ENCODE measurements around the gene NCR2.
"Not testable (repeated sequence)": the region's sequence is repeated elsewhere in the genome, so short reads cannot be mapped to it uniquely, and the experiment has no call there.

NCR2 gene, protein sequence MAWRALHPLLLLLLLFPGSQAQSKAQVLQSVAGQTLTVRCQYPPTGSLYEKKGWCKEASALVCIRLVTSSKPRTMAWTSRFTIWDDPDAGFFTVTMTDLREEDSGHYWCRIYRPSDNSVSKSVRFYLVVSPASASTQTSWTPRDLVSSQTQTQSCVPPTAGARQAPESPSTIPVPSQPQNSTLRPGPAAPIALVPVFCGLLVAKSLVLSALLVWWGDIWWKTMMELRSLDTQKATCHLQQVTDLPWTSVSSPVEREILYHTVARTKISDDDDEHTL

GRCh38 chr6:41335296-41335695, at the start of gene NCR2:
NCR2 (plus strand) TSS chr6:41335608; CDS start chr6:41335877, 269 bp downstream.
- FAIRE-seq = no peak

GRCh38 chr6:41286544-41287346, 48.7 kb upstream of the NCR2 start, which contains the start of gene TREM1:
TREM1 (minus strand) TSS chr6:41286682; CDS start chr6:41286655, 27 bp downstream.
- FAIRE-seq = no peak

- peak; percentile 45 for FAIRE-seq
Observed at GRCh38 chr6:41288030-41288753, 47.2 kb upstream of the NCR2 start.

DNA sequence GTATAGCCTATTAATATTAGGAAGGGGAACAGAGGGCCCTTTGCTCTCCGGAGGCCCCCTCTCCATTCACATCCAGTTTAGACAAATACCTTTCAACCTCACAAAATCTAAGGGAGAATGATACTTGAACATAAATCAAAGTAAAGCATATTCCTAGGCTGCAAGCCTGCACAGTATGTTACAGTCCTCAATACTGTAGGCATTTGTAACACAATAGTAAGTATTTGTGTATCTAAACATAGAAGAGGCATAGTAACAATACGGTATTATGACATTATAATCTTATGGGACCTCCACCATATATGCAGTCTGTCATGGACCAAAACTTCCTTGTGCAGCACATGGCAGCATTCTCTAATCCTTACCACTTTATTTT, 46.7 kb upstream of the NCR2 start:
- no peak for FAIRE-seq

DNA sequence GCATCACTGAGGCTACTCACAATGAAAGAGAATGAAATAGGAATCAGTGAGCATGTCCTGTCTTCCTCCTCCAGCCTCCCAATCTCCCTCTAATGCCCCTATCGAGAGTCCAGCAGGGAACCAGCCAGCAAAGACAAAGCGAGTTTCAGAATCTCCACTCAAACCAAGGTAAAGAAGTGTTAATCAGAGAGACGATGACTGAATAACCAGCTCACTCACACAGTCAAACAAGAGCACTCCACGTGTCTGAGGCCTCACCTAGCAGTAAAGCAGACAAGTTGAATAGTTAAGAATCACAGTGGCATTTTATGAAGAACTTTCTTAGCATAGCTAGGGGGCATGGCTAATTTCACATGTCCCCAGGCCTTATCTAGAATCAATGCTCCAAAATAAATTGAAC, 45.6 kb upstream of the NCR2 start:
- FAIRE-seq = no peak

DNA sequence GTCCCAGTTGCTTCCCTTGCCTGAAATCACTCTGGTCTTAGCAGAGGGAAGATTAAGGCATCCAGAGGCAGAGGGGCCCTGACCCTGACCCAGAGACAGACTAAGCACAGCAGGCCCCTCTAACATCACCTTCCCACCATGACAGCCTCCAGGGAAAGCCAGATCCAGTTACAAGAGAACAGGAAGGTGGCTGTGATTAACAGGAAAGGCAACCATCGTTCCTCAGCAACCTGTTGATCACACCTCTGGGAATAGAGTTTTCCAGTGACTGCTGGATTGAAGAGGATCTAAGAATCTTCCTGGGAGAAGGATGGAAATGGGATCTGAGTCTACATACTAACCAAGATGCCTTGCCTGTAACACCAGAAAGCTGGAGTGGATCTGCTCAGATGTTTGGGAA, 43.7 kb upstream of the NCR2 start:
- FAIRE-seq = no peak

DNA sequence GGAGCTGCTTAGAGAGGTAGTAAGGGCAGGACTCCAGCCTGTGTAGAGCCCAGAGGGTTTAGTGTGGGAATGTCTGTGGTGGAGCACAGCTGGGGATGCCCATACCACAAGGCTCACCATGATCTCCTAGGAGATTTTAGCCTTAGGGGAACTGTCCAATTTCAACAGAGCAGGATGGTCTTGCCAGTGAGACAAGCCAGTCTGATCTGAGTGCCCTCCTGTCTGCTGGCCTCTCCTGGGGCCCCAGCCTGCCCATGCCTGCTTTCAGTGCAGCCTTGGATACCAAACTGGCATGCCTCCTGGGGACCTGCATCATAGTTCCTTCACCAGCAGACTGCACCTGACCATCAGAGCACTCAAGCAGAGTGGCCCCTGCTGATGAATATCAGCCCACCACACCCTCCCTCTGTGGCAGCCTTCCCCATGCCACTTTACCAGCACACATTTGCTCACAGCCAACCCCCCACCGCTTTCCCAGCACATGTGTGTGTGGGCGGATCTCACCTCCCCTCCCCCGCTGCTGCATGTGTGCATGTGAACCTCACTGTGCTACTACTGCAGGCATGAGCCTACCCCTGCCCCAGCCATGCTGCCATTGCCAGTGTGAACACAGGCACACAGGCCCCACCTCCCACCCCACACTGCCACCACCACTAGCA, 41.1 kb upstream of the NCR2 start:
- no peak for FAIRE-seq

DNA sequence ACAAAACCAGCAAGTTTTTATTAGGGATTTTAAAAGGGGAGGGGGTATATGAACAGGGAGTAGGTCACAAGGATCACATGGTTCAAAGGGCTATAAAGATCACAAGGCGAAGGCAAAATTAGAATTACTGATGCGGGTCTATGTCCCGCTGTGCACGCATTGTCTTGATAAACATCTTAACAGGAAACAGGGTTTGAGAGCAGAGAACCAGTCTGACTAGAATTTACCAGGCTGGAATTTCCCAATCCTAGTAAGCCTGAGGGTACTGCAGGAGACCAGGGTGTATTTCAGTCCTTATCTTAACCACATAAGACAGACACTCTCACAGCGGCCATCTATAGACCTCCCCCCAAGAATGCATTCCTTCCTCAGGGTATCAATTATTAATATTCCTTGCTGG, 38.2 kb upstream of the NCR2 start:
- FAIRE-seq = not testable (repeated sequence)

GRCh38 chr6:41298785-41299502, 36.5 kb upstream of the NCR2 start:
- no peak for FAIRE-seq

DNA sequence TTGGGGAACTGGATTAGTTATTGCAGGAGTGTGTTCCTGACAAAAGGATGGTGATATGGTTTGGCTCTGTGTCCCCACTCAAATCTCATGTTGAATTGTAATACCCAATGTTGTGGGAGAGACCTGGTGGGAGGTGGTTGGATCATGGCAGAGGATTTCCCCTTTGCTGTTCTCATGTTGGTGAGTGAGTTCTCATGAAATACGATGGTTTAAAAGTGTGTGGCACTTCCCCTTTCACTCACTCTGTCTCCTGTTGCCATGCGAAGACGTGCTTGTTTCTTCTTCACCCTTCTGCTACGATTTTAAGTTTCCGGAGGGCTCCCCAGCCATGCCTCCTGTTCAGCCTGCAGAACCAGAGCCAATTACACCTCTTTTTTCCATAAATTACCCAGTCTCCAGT, 32.8 kb upstream of the NCR2 start:
- FAIRE-seq = no peak

DNA sequence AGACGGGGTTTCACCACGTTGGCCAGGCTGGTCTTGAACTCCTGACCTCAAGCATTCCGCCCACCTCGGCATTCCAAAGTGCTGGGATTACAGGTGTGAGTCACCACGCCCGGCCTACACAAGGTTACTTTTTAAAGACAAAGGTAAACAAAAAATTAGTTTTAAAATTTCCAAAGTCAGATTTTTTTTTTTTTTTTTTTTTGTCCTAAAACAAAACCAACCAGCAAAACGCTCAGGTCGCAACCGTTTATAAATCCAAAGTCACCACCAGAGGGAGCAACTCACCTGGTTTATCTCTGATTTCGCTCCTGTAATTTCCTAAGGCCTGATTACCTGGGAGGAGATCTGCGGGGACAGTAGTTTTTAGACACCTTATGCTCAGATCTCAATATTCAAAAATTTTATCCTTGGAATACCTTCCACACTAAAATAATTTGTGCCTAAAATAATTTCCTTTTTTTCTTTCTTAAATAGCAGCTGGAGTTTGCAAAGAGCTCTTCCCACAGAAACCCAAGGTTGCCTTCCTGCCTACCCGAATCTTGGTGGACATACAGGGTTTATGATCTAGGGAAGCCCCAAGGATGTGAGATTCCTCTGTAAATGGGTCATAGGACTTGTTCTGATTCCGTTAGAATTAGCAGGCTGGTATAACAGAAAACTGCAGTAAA, 29.1 kb upstream of the NCR2 start:
- FAIRE-seq = peak; percentile 91

GRCh38 chr6:41315203-41315602, 20.2 kb upstream of the NCR2 start:
- no peak for FAIRE-seq

- FAIRE-seq = no peak
Observed at GRCh38 chr6:41315943-41316620, 19.3 kb upstream of the NCR2 start.

GRCh38 chr6:41318261-41318653, 17.2 kb upstream of the NCR2 start:
- no peak for FAIRE-seq

GRCh38 chr6:41318654-41319565, 16.5 kb upstream of the NCR2 start:
- no peak for FAIRE-seq

DNA sequence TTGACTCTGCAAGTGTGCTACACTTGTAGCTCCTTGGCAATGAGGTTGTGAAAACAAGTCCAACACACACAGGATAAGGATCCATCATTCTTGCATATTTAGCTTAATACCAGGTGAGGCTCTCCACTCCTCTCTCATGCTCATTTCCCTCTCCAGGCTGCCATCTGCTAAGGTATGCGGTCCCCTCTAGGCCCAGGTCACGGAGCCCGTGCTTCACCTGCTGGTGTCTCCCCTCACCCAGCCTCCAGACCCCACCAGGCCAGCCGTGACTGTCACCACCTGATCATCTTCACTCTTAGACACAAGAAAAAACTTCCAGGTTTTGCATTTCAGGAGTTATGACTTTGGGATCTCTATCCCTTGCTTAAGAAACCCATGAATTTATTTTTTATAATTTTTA, 14.2 kb upstream of the NCR2 start:
- FAIRE-seq = no peak

GRCh38 chr6:41325446-41326066, 9.9 kb upstream of the NCR2 start:
- FAIRE-seq = no peak

GRCh38 chr6:41326092-41326491, 9.3 kb upstream of the NCR2 start:
- FAIRE-seq = no peak

GRCh38 chr6:41327177-41327576, 8.2 kb upstream of the NCR2 start:
- no peak for FAIRE-seq
